SH-SY5Y (cell line): ENCODE data around the gene SPEN.

Experiments
- GATA2 ChIP-seq: IDR thresholded peaks from 2 replicates; pipeline ENCODE4 v1.6.1; 2011; ENCODE audit warnings: mild to moderate bottlenecking, low read depth, low read length
- GATA3 ChIP-seq: IDR thresholded peaks from 2 replicates; pipeline ENCODE4 v1.6.1; 2011; ENCODE audit warnings: low read depth, mild to moderate bottlenecking, low read length, moderate library complexity

- peak; percentile 97 for TF ChIP-seq GATA2
- peak; percentile 66 for TF ChIP-seq GATA3
Measured at GRCh38 chr1:15849775-15850324, 2.3 kb downstream of the SPEN start.
